GM12878 (cell line): ENCODE measurements around the gene CEP120. TPM values are rescaled to one million over a fixed set of nuclear protein-coding genes. Genes with fewer than 3 reads are reported as not detected.

Source experiments
- ATAC-seq: fragments of 200-7000 bp; cut with Tn5 transposase; 3 replicates; pipeline ENCODE4 v1.9.1; 2020; ENCODE audit warnings: mild to moderate bottlenecking, moderate library complexity
- BruUV-seq: library from RNA; stranded (reverse); fragments of 400-500 nt; replicated peaks from 2 replicates; lab custom pipeline; 2021; lab: Mats Ljungman, UMichigan
- CTCF ChIA-PET: fragments of 300-600 bp; sonication (Branson Sonifier 250); formaldehyde crosslinking; extraction: SDS; loops from one replicate; lab custom pipeline; 2021; ENCODE audit warnings: inconsistent platforms; lab: Yijun Ruan, JAX
- POLR2A ChIA-PET: fragments of 350-600 bp; formaldehyde crosslinking; extraction: SDS; loops from one replicate; lab custom pipeline; 2021; ENCODE audit warnings: inconsistent platforms; lab: Charles Lee
- RAD21 ChIA-PET: fragments of 300-600 bp; sonication (Branson Sonifier 250); formaldehyde crosslinking; loops from one replicate; lab custom pipeline; 2023; ENCODE audit warnings: antibody characterized with exemption; ENCODE audit not compliant: unreplicated experiment; lab: Charles Lee
- SMC1A ChIA-PET: fragments of 300-600 bp; sonication (Branson Sonifier 250); formaldehyde crosslinking; loops from one replicate; lab custom pipeline; 2023; ENCODE audit not compliant: unreplicated experiment, uncharacterized antibody; lab: Charles Lee
- DNase-seq: peaks from one replicate; pipeline ENCODE4 v3.0.0-alpha.2; 2011; ENCODE audit warnings: low read depth, low spot score
- FAIRE-seq: peaks from 3 replicates; lab custom pipeline; 2011; peaks lifted over from hg19 to GRCh38; lab: Jason Lieb, UNC
- H2AFZ ChIP-seq: 2 replicates; pipeline ENCODE4 v1.6.0; 2011; ENCODE audit warnings: low read depth, low read length, control low read depth; ENCODE audit not compliant: control insufficient read depth
- H3K27ac ChIP-seq: 2 replicates; pipeline ENCODE4 v1.5.1; 2011; ENCODE audit warnings: control low read depth; ENCODE audit not compliant: control insufficient read depth, insufficient read depth
- H3K27me3 ChIP-seq, 2 experiments: replicated peaks in 1 of 2; 2 replicates each; pipeline versions ENCODE4 v1.6.0 to v1.6.1; 2011; ENCODE audit warnings: low read length in 1 of 2; ENCODE audit not compliant: control insufficient read depth in 2 of 2, insufficient read depth in 2 of 2
- H3K36me3 ChIP-seq, 2 experiments: 2 replicates each; pipeline ENCODE4 v1.5.1; 2011; ENCODE audit warnings: low read length in 1 of 2; ENCODE audit not compliant: control insufficient read depth in 2 of 2, insufficient read depth in 2 of 2
- H3K4me1 ChIP-seq: 2 replicates; pipeline ENCODE4 v1.6.1; 2011; ENCODE audit warnings: mild to moderate bottlenecking, low read length, moderate library complexity, mixed read lengths; ENCODE audit not compliant: control insufficient read depth, insufficient read depth
- H3K4me2 ChIP-seq: 2 replicates; pipeline ENCODE4 v1.6.0; 2011; ENCODE audit warnings: control low read depth; ENCODE audit not compliant: control insufficient read depth, insufficient read depth
- H3K4me3 ChIP-seq: fragments of 200-600 bp; sonication (generic); 2 replicates; pipeline ENCODE4 v1.5.1; 2016
- H3K79me2 ChIP-seq: 2 replicates; pipeline ENCODE4 v1.6.0; 2011; ENCODE audit warnings: low read length; ENCODE audit not compliant: control insufficient read depth, insufficient read depth
- H3K9ac ChIP-seq: 2 replicates; pipeline ENCODE4 v1.8.0; 2011; ENCODE audit warnings: low read length, control low read depth, mixed read lengths; ENCODE audit not compliant: control insufficient read depth, insufficient read depth
- H3K9me3 ChIP-seq: replicated peaks from 3 replicates; pipeline ENCODE4 v1.5.1; 2011; ENCODE audit warnings: mild to moderate bottlenecking, low read length; ENCODE audit not compliant: control insufficient read depth, insufficient read depth
- H4K20me1 ChIP-seq: 2 replicates; pipeline ENCODE4 v1.6.0; 2011; ENCODE audit not compliant: control insufficient read depth, insufficient read depth
- BRCA1 ChIP-seq: IDR thresholded peaks from 2 replicates; pipeline ENCODE4 v1.6.1; 2011; ENCODE audit warnings: low read depth, low read length, improper control_type of control experiment
- CREM ChIP-seq: IDR thresholded peaks from 2 replicates; pipeline ENCODE4 v1.6.1; 2014; ENCODE audit warnings: antibody characterized with exemption, low read depth
- DPF2 ChIP-seq: fragments of 450-650 bp; IDR thresholded peaks from 2 replicates; pipeline ENCODE4 v1.6.1; 2017; ENCODE audit warnings: mild to moderate bottlenecking
- EGR1 ChIP-seq, 2 experiments: IDR thresholded peaks; 1 replicate in 1 of 2; 2 replicates in 1 of 2; pipeline ENCODE4 v1.6.1; 2011 to 2012; ENCODE audit warnings: low read depth in 2 of 2, low read length in 2 of 2, borderline replicate concordance in 1 of 2, mild to moderate bottlenecking in 1 of 2, moderate library complexity in 1 of 2
- GABPA ChIP-seq: IDR thresholded peaks from 2 replicates; pipeline ENCODE4 v1.6.1; 2014; ENCODE audit warnings: antibody characterized with exemption, low read depth, mild to moderate bottlenecking, inconsistent platforms
- GATAD2B ChIP-seq: fragments of 450-650 bp; conservative IDR thresholded peaks from 2 replicates; pipeline ENCODE4 v1.6.1; 2017; ENCODE audit warnings: low read depth, mild to moderate bottlenecking, moderate library complexity
- IRF4 ChIP-seq: IDR thresholded peaks from 2 replicates; pipeline ENCODE4 v1.6.1; 2011; ENCODE audit warnings: low read depth, low read length
- JUNB ChIP-seq: IDR thresholded peaks from 2 replicates; pipeline ENCODE4 v1.6.1; 2016; ENCODE audit warnings: antibody characterized with exemption, mild to moderate bottlenecking
- KAT2A ChIP-seq: conservative IDR thresholded peaks from 2 replicates; pipeline ENCODE4 v1.6.1; 2011; ENCODE audit warnings: low read depth, low read length; ENCODE audit not compliant: control insufficient read depth
- MEF2B ChIP-seq: fragments of 450-650 bp; IDR thresholded peaks from 2 replicates; pipeline ENCODE4 v1.6.1; 2018; ENCODE audit warnings: mild to moderate bottlenecking, moderate library complexity; ENCODE audit not compliant: partially characterized antibody, poor library complexity, severe bottlenecking
- NFYB ChIP-seq: IDR thresholded peaks from 2 replicates; pipeline ENCODE4 v1.6.1; 2011; ENCODE audit warnings: low read depth, mild to moderate bottlenecking, low read length, improper control_type of control experiment, moderate library complexity; ENCODE audit not compliant: insufficient read depth
- PBX3 ChIP-seq: IDR thresholded peaks from 2 replicates; pipeline ENCODE4 v1.6.1; 2011; ENCODE audit warnings: mild to moderate bottlenecking, low read depth, low read length, moderate library complexity; ENCODE audit not compliant: insufficient replicate concordance
- RFX5 ChIP-seq: IDR thresholded peaks from 2 replicates; pipeline ENCODE4 v1.6.1; 2011; ENCODE audit warnings: low read depth, low read length, improper control_type of control experiment
- RUNX3 ChIP-seq: IDR thresholded peaks from 2 replicates; pipeline ENCODE4 v1.6.1; 2012; ENCODE audit warnings: low read length, inconsistent platforms
- TBL1XR1 ChIP-seq: IDR thresholded peaks from 2 replicates; pipeline ENCODE4 v1.6.1; 2012; ENCODE audit warnings: low read depth, low read length, improper control_type of control experiment
- ZBTB33 ChIP-seq: fragments of 450-650 bp; IDR thresholded peaks from 2 replicates; pipeline ENCODE4 v1.6.1; 2017; ENCODE audit warnings: mild to moderate bottlenecking
- ZNF592 ChIP-seq: fragments of 450-650 bp; IDR thresholded peaks from 2 replicates; pipeline ENCODE4 v1.6.1; 2017; ENCODE audit warnings: mild to moderate bottlenecking, moderate library complexity
- WGBS: methylation state at CpG from one replicate; pipeline ENCODE4 v1.1.6; 2016; ENCODE audit warnings: low lambda C conversion rate; ENCODE audit not compliant: insufficient replicate concordance, insufficient coverage; ENCODE audit errors: missing lambda C conversion rate; 5-methylcytosine and 5-hydroxymethylcytosine counted together
- in situ Hi-C: fragments of 300-500 bp; cut with MboI; formaldehyde crosslinking; loops from 9 replicates; pipeline ENCODE4 v1.14.3; 2018; ENCODE audit warnings: mixed read lengths
- intact Hi-C: fragments of 100-400 bp; cut with micrococcal nuclease; formaldehyde crosslinking; loops from one replicate; pipeline ENCODE4 v1.14.2; 2022; ENCODE audit not compliant: unreplicated experiment
- polyA plus RNA-seq, 11 experiments: library from polyadenylated mRNA; depleted of rRNA in 4 of 11; unstranded in 6 of 11; stranded (reverse) in 5 of 11; fragments of >200 nt; fragmentation: Nextera tagmentation in 4 of 11; fragmentation: Illumina TruSeq in 1 of 11; extraction: Ambion mirVana in 4 of 11; extraction: Trizol in 1 of 11; gene quantifications; 1 replicate in 1 of 11; 2 replicates in 10 of 11; pipeline versions ENCODE4 v1.2.1 to v1.2.3, GENCODE V29; 2011 to 2016; ENCODE audit warnings: inconsistent platforms in 2 of 11, missing spikeins in 2 of 11, low read depth in 1 of 11
- total RNA-seq, 4 experiments: library from RNA; depleted of rRNA in 3 of 4; stranded (reverse); fragments of >200 nt in 3 of 4; fragmentation: Illumina TruSeq in 1 of 4; extraction: Trizol in 1 of 4; gene quantifications; 2 replicates each; pipeline versions ENCODE4 v1.2.1 to v1.2.3, GENCODE V29; 2013 to 2021

CEP120 gene
- total and polyA plus RNA-seq, 10 of the 15 experiments (the other 5 are each of a cell fraction or from before 2014, with no cell fraction given) = 4.1 to 23.0 (median 13.1) TPM

- TF ChIP-seq GABPA (peak; percentile 58), EGR1 (IDR thresholded peaks at IDR 0.05; ENCODE audit: borderline replicate concordance in 1 of 2, low read depth in 2 of 2, low read length in 2 of 2) (no peak), KAT2A (no peak), JUNB (peak; percentile 69), NFYB (no peak), PBX3 (no peak), CREM (peak; percentile 33; the same call in 1 of the 2 replicates), TBL1XR1 (no peak)
Observed at GRCh38 chr5:123438902-123439301, 15.7 kb upstream of the CEP120 start (continued).

- no peaks in the 10 kb centered on the region for H3K79me2 ChIP-seq
- no peaks in the 10 kb centered on the region for H4K20me1 ChIP-seq
- no peaks in the 10 kb centered on the region for H3K36me3 ChIP-seq
- intact Hi-C loops (no loop called here), in situ Hi-C loops (no loop called here)
- H3K4me1 ChIP-seq = peaks cover 17% of the 10 kb centered on the region
- ChIA-PET POLR2A (interaction anchor here (0.5 to 0.9 kb wide), 2 partner anchors 9 to 51 kb away, joined by 3 read pairs; no protein-coding TSS in a partner anchor), CTCF (interaction anchor here (0.9 kb wide), 1 partner anchor 14 kb away, joined by 3 read pairs; no protein-coding TSS in a partner anchor), SMC1A (interaction anchor here (1.0 to 1.4 kb wide), 2 partner anchors 14 to 15 kb away, joined by 3 to 4 read pairs; partner anchors contain the start of gene CEP120), RAD21 (interaction anchor here (0.9 to 1.9 kb wide), 3 partner anchors 12 to 168 kb away, joined by 3 to 10 read pairs (median 4); partner anchors contain the start of gene CEP120)
- H3K27me3 ChIP-seq = no peaks in the 10 kb centered on the region
- no peak overlapping the region; the same call in 1 of the 2 replicates for H3K4me2 ChIP-seq
- FAIRE-seq (no peak), DNase-seq (no peak), ATAC-seq (peak; percentile 93)
- H2AFZ ChIP-seq = peak overlapping the region; percentile 6
- no TSS peak for BruUV-seq
- no peak overlapping the region for H3K4me3 ChIP-seq
- H3K9ac ChIP-seq = no peak overlapping the region
- H3K9me3 ChIP-seq = no peaks in the 10 kb centered on the region
- no peak overlapping the region for H3K27ac ChIP-seq
- 20% methylated on average over 2 of the region's 2 CpGs for WGBS
- TF ChIP-seq ZBTB33 = no peak
- TF ChIP-seq RUNX3 = peak; percentile 88
- 0 out of 2 replicates have a peak, but pooled peaks have one; percentile 21 for TF ChIP-seq GATAD2B
- no peak for TF ChIP-seq BRCA1
- peak; percentile 57 for TF ChIP-seq DPF2
- no peak for TF ChIP-seq RFX5
- no peak for TF ChIP-seq ZNF592
- TF ChIP-seq MEF2B = no peak
- peak; percentile 71; the same call in 1 of the 2 replicates for TF ChIP-seq IRF4
Observed at GRCh38 chr5:123438244-123438643, 15.0 kb upstream of the CEP120 start.
